ENCODE results near the gene MANBA. TPM values are rescaled to one million over a fixed set of nuclear protein-coding genes. Genes with fewer than 3 reads are reported as not detected.
"Not testable (repeated sequence)": the region's sequence is repeated elsewhere in the genome, so short reads cannot be mapped to it uniquely, and the experiment has no call there.

Gene MANBA
- total and polyA plus RNA-seq, 7 experiments from 2014 or later: 15.7 to 56.4 (median 26.0) TPM

DNA sequence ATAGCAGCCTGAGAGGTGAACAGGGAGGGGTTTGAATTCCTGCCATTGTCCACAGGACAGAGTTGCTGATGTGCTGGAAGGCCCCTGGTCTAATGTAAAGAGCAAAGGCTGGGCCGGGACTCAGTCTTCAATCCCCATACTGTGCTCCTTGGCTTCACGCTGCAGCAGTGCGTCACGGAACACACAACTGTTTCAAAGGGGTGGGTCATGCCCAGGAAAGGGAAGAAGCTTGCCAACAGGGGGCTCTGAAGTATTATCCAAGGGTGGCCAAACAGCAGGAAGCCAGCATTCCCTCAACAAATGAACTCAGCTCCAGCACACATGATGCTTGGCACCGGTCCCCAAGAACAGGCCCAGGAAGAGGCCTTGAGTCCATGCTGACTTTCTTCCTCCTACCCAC, 137.1 kb downstream of the MANBA start:
- no peak for DNase-seq
- peak overlapping the region in 1 of 9 donors; percentile 87 for H3K27ac Mint-ChIP-seq
- peaks cover 0 to 2% (median 0%) of the 10 kb centered on the region in 11 donors for H3K9me3 Mint-ChIP-seq
- H3K4me3 Mint-ChIP-seq: no peak overlapping the region
- H3K4me1 ChIP-seq (ENCODE audit: control insufficient read depth in 2 of 2, insufficient read depth in 2 of 2, low read length in 2 of 2): peaks cover 7 to 17% of the 10 kb centered on the region in 2 donors
- H3K36me3 ChIP-seq (ENCODE audit: control insufficient read depth in 2 of 3, insufficient read depth in 3 of 3, low read length in 3 of 3): no peaks in the 10 kb centered on the region
- no peak overlapping the region for H3K27ac ChIP-seq (ENCODE audit: low read depth, low read length)
- peaks cover 0 to 6% (median 0%) of the 10 kb centered on the region in 5 donors for H3K36me3 Mint-ChIP-seq
- H3K4me1 Mint-ChIP-seq: peaks cover 17 to 78% (median 48%) of the 10 kb centered on the region in 7 donors
- no peaks in the 10 kb centered on the region for H3K27me3 Mint-ChIP-seq
- ChIA-PET CTCF (interaction anchor here (1.3 to 4.4 kb wide), 6 partner anchors 9 to 385 kb away, joined by 4 to 32 read pairs (median 8); partner anchors contain the start of gene NFKB1), POLR2A (interaction anchor here (0.8 kb wide), 1 partner anchor 10 kb away, joined by 3 read pairs; no protein-coding TSS in a partner anchor)
- no peak overlapping the region for H3K4me3 ChIP-seq (ENCODE audit: low read length)
- no peaks in the 10 kb centered on the region for H3K27me3 ChIP-seq (ENCODE audit: control insufficient read depth in 2 of 2, insufficient read depth in 2 of 2, low read length in 2 of 2)
- intact Hi-C loops (cut with micrococcal nuclease): loop anchor here (2.0 kb wide), 5 partner anchors 45 to 475 kb away; partner anchors contain the start of genes BDH2 (in 1 of the 2) and NFKB1 (in 1 of the 2)
- ATAC-seq: no peak
- no peaks in the 10 kb centered on the region for H3K9me3 ChIP-seq (ENCODE audit: control insufficient read depth in 2 of 3, low read length in 3 of 3)

DNA sequence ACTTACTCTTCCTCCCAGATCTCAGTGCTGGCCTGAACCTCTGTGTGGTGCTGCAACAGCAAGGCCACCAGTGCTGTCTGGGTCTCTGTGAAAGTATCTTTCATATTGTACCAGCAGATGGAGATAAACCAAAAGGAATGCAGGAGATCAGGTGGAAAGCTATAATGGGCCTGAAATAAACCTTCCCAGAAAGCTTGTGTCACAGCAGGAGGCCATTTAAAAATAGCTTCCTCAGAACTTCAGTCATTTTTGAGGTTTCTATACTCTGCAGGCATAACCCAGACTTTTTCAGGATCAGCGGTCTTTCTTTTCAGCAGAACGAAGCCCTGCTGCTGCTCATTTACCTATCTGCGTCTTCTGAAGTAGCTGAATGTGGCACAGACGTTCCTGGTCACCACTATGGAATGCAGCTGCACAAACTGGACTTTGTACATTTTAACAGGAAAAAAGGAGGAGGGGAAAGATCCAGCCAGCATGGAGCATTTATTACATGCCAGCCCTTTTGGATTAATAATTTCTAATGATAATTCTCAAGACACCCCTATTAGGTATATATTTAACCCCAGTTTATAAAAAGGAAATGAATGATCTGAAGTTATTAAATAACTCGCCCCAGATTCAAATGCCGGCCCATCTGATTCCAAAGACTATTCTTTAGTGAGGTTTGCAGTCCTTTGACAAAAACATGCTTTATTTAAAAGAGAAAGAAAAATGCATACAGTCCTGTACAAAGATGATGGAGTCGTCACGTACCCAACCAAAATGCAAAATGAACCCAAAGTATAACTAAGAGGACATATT, 139.9 kb downstream of the MANBA start:
- no peak overlapping the region for H3K27ac ChIP-seq (ENCODE audit: low read depth, low read length)
- no peaks in the 10 kb centered on the region for H3K27me3 ChIP-seq (ENCODE audit: control insufficient read depth in 2 of 2, insufficient read depth in 2 of 2, low read length in 2 of 2)
- peaks cover 4 to 8% (median 6%) of the 10 kb centered on the region in 3 experiments for H3K36me3 ChIP-seq (ENCODE audit: control insufficient read depth in 2 of 3, insufficient read depth in 3 of 3, low read length in 3 of 3)
- peaks cover 15 to 73% (median 46%) of the 10 kb centered on the region in 7 donors for H3K4me1 Mint-ChIP-seq
- H3K4me1 ChIP-seq (ENCODE audit: control insufficient read depth in 2 of 2, insufficient read depth in 2 of 2, low read length in 2 of 2): peaks cover 7 to 18% of the 10 kb centered on the region in 2 donors
- ATAC-seq: peak; percentile 65
- CTCF ChIA-PET: interaction anchor here (0.6 to 3.6 kb wide), 15 partner anchors 9 to 479 kb away, joined by 3 to 20 read pairs (median 3); partner anchors contain the start of gene BDH2
- POLR2A ChIA-PET: interaction anchor here (0.8 to 1.5 kb wide), 7 partner anchors 7 to 276 kb away, joined by 3 to 4 read pairs (median 3); partner anchors contain the start of genes SLC39A8 and UBE2D3
- peak overlapping the region in 7 of 9 donors; percentile 20 to 85 (median 59) for H3K27ac Mint-ChIP-seq
- DNase-seq: peak in 2 of 9 donors; percentile 34 to 45
- intact Hi-C loops (cut with micrococcal nuclease): loop anchor here (1.0 to 2.0 kb wide), 4 partner anchors 8 to 478 kb away; partner anchors contain the start of gene BDH2 (in 1 of the 2)
- H3K9me3 Mint-ChIP-seq: peaks cover 0 to 2% (median 0%) of the 10 kb centered on the region in 11 donors
- peak overlapping the region in 3 of 10 donors; percentile 9 to 42 (median 32) for H3K4me3 Mint-ChIP-seq
- H3K27me3 Mint-ChIP-seq: no peaks in the 10 kb centered on the region
- peaks cover 6 to 24% (median 14%) of the 10 kb centered on the region in 5 donors for H3K36me3 Mint-ChIP-seq
- no peaks in the 10 kb centered on the region for H3K9me3 ChIP-seq (ENCODE audit: control insufficient read depth in 2 of 3, low read length in 3 of 3)
- H3K4me3 ChIP-seq (ENCODE audit: low read length): no peak overlapping the region

DNA sequence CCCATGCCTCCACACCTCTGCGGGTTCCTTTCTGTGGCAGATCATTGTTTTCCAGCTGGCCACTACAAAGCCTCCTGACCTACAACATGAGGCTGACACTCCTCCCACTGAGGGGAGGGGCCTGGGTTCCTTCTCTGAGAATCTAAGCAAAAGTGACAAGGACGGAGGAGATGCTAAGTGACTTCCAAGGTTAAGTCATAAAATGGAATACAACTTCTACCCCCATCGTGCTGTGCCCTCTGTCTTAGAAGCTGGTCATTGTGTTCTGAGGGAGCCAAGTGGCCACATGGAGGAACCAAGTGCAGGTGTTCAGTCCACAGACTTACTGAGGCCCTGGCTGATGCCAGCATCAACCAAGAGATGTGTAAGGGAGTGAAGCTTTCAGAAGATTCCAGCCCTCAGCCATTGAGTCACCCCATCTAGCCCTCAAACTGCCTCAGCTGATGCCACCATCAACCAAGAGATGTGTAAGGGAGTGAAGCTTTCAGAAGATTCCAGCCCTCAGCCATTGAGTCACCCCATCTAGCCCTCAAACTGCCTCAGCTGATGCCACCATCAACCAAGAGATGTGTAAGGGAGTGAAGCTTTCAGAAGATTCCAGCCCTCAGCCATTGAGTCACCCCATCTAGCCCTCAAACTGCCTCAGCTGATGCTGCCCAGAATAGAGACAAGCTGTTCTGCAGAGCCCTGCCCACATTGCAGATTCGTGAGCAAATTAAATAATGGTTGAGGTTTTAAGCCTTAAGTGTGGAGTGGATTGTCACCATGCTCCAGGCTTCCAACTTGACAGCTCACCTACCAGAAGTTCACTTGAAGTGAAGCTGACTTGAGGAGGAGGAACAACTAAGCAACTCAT, 140.8 kb downstream of the MANBA start:
- H3K4me3 ChIP-seq (ENCODE audit: low read length); H3K9me3 ChIP-seq (ENCODE audit: control insufficient read depth in 2 of 3, low read length in 3 of 3); H3K27me3 Mint-ChIP-seq; H3K27ac ChIP-seq (ENCODE audit: low read depth, low read length); H3K27me3 ChIP-seq (ENCODE audit: control insufficient read depth in 2 of 2, insufficient read depth in 2 of 2, low read length in 2 of 2); DNase-seq; H3K9me3 Mint-ChIP-seq: not testable (repeated sequence)
- Histone ChIP-seq H3K36me3 (ENCODE audit: control insufficient read depth in 2 of 3, insufficient read depth in 3 of 3, low read length in 3 of 3) (peaks cover 4 to 13% (median 6%) of the 10 kb centered on the region in 3 experiments), H3K4me1 (ENCODE audit: control insufficient read depth in 2 of 2, insufficient read depth in 2 of 2, low read length in 2 of 2) (peaks cover 2 to 18% of the 10 kb centered on the region in 2 donors)
- ATAC-seq: peak; percentile 25
- H3K36me3 Mint-ChIP-seq: peaks cover 6 to 29% (median 21%) of the 10 kb centered on the region in 5 donors
- intact Hi-C loops (cut with micrococcal nuclease): loop anchor here (1.0 to 2.0 kb wide), 3 partner anchors 389 to 479 kb away; partner anchors contain the start of gene BDH2 (in 1 of the 2)
- POLR2A ChIA-PET: interaction anchor here (0.8 to 1.5 kb wide), 7 partner anchors 8 to 275 kb away, joined by 3 to 4 read pairs (median 3); partner anchors contain the start of genes SLC39A8 and UBE2D3
- peak overlapping the region in 8 of 9 donors; percentile 24 to 85 (median 59) for H3K27ac Mint-ChIP-seq
- CTCF ChIA-PET: interaction anchor here (0.6 to 3.6 kb wide), 16 partner anchors 8 to 480 kb away, joined by 3 to 20 read pairs (median 3); partner anchors contain the start of gene BDH2
- H3K4me3 Mint-ChIP-seq: peak overlapping the region in 2 of 10 donors; percentile 32 to 42
- H3K4me1 Mint-ChIP-seq: peaks cover 14 to 73% (median 48%) of the 10 kb centered on the region in 7 donors

DNA sequence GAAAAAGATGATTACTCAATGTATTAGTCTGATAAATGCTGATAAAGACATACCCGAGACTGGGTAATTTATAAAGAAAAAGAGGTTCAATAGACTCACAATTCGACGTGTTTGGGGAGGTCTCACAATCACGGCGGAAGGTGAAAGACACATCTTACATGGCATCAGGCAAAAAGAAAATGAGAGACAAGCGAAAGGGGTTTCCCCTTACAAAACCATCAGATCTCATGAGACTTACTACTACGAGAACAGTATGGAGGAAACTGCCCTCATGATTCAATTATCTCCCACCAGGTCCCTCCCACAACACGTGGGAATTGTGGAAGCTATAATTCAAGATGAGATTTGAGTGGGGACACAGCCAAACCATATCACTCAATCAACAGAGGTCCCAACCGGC, 141.7 kb downstream of the MANBA start:
- H3K9me3 Mint-ChIP-seq; H3K9me3 ChIP-seq (ENCODE audit: control insufficient read depth in 2 of 3, low read length in 3 of 3); H3K4me3 ChIP-seq (ENCODE audit: low read length); H3K4me3 Mint-ChIP-seq; H3K27ac ChIP-seq (ENCODE audit: low read depth, low read length); intact Hi-C loops (cut with micrococcal nuclease); DNase-seq; H3K27me3 Mint-ChIP-seq; ATAC-seq; H3K27me3 ChIP-seq (ENCODE audit: control insufficient read depth in 2 of 2, insufficient read depth in 2 of 2, low read length in 2 of 2): not testable (repeated sequence)
- H3K36me3 ChIP-seq (ENCODE audit: control insufficient read depth in 2 of 3, insufficient read depth in 3 of 3, low read length in 3 of 3): peaks cover 11 to 23% (median 11%) of the 10 kb centered on the region in 3 experiments
- Mint-ChIP-seq H3K4me1 (peaks cover 18 to 73% (median 53%) of the 10 kb centered on the region in 7 donors), H3K27ac (peak overlapping the region in 6 of 9 donors; percentile 9 to 79 (median 56)), H3K36me3 (peaks cover 16 to 39% (median 31%) of the 10 kb centered on the region in 5 donors)
- H3K4me1 ChIP-seq (ENCODE audit: control insufficient read depth in 2 of 2, insufficient read depth in 2 of 2, low read length in 2 of 2): peaks cover 8 to 25% of the 10 kb centered on the region in 2 donors
- POLR2A ChIA-PET: interaction anchor here (1.3 kb wide), 1 partner anchor 165 kb away, joined by 3 read pairs; no protein-coding TSS in a partner anchor
- CTCF ChIA-PET: interaction anchor here (0.6 to 3.6 kb wide), 6 partner anchors 9 to 480 kb away, joined by 3 to 20 read pairs (median 3); no protein-coding TSS in a partner anchor

DNA sequence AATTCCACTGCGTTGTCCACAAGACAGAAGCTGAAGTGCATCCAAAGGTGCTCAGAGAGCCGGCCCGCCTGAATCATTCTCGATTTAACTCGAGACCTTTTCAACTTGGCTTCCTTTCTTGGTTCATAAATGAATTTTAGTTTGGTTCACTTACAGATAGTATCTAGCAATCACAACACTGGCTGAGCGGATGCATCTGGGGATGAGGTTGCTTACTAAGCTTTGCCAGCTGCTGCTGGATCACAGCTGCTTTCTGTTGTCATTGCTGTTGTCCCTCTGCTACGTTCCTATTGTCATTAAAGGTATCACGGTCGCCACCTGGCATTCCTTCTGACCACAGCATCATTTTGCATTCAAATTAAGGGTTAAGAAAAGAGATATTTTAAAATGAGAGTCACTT, 144.1 kb downstream of the MANBA start:
- H3K4me3 ChIP-seq (ENCODE audit: low read length): no peak overlapping the region
- Mint-ChIP-seq H3K4me1 (peaks cover 34 to 81% (median 69%) of the 10 kb centered on the region in 7 donors), H3K36me3 (peaks cover 28 to 59% (median 50%) of the 10 kb centered on the region in 5 donors), H3K4me3 (peak overlapping the region in 5 of 10 donors; percentile 10 to 52 (median 31)), H3K27me3 (no peaks in the 10 kb centered on the region), H3K27ac (peak overlapping the region; percentile 42 to 97 (median 84)), H3K9me3 (peaks cover 0 to 2% (median 0%) of the 10 kb centered on the region in 11 donors)
- peak in 1 of 9 donors; percentile 43 for DNase-seq
- ChIA-PET CTCF (interaction anchor here (0.8 to 1.9 kb wide), 3 partner anchors 8 to 167 kb away, joined by 4 to 6 read pairs (median 6); no protein-coding TSS in a partner anchor), POLR2A (interaction anchor here (0.6 to 1.3 kb wide), 5 partner anchors 52 to 460 kb away, joined by 3 to 4 read pairs (median 3); partner anchors contain the start of genes NFKB1 and SLC9B2)
- peaks cover 28 to 47% of the 10 kb centered on the region in 2 donors for H3K4me1 ChIP-seq (ENCODE audit: control insufficient read depth in 2 of 2, insufficient read depth in 2 of 2, low read length in 2 of 2)
- H3K27me3 ChIP-seq (ENCODE audit: control insufficient read depth in 2 of 2, insufficient read depth in 2 of 2, low read length in 2 of 2): no peaks in the 10 kb centered on the region
- intact Hi-C loops (cut with micrococcal nuclease): no loop called here
- H3K27ac ChIP-seq (ENCODE audit: low read depth, low read length): peak overlapping the region; percentile 40
- ATAC-seq: no peak
- H3K9me3 ChIP-seq (ENCODE audit: control insufficient read depth in 2 of 3, low read length in 3 of 3): no peaks in the 10 kb centered on the region
- H3K36me3 ChIP-seq (ENCODE audit: control insufficient read depth in 2 of 3, insufficient read depth in 3 of 3, low read length in 3 of 3): peaks cover 15 to 29% (median 15%) of the 10 kb centered on the region in 3 experiments

All from naive thymus-derived CD4-positive, alpha-beta T cell (primary cell).